DOHH2 (cell line): ENCODE measurements around the gene BAG5.
A peak's percentile ranks its signal among the peaks of the same experiment; 100 is the strongest.

Source experiments
- H3F3A ChIP-seq: fragments of 200-600 bp; sonication (generic), shearing (Covaris generic); 2 replicates; pipeline ENCODE4 v1.6.0; 2016; ENCODE audit warnings: antibody characterized with exemption, mild to moderate bottlenecking; ENCODE audit not compliant: control insufficient read depth, insufficient read depth
- H3K27ac ChIP-seq: fragments of 200-600 bp; sonication (generic); 2 replicates; pipeline ENCODE4 v1.5.1; 2014; ENCODE audit warnings: low read depth, mild to moderate bottlenecking, low read length, moderate library complexity
- H3K27me3 ChIP-seq: fragments of 200-600 bp; sonication (generic); 2 replicates; pipeline ENCODE4 v1.6.1; 2014; ENCODE audit warnings: mild to moderate bottlenecking, low read length, mixed read lengths; ENCODE audit not compliant: control insufficient read depth
- H3K36me3 ChIP-seq: fragments of 200-600 bp; sonication (generic); 2 replicates; pipeline ENCODE4 v1.6.1; 2014; ENCODE audit warnings: mild to moderate bottlenecking, low read length, moderate library complexity, mixed read lengths; ENCODE audit not compliant: control insufficient read depth
- H3K4me1 ChIP-seq: fragments of 200-600 bp; sonication (generic); 2 replicates; pipeline ENCODE4 v1.6.1; 2014; ENCODE audit warnings: mild to moderate bottlenecking, low read length, mixed read lengths; ENCODE audit not compliant: control insufficient read depth
- H3K4me2 ChIP-seq: fragments of 200-600 bp; sonication (generic); 2 replicates; pipeline ENCODE4 v1.6.0; 2014; ENCODE audit warnings: mild to moderate bottlenecking, low read length, moderate library complexity
- H3K4me3 ChIP-seq: fragments of 200-600 bp; sonication (generic); 2 replicates; pipeline ENCODE4 v1.5.1; 2014; ENCODE audit warnings: mild to moderate bottlenecking, low read length, mixed read lengths
- H3K79me2 ChIP-seq: fragments of 200-600 bp; sonication (generic); 2 replicates; pipeline ENCODE4 v1.6.1; 2014; ENCODE audit warnings: mild to moderate bottlenecking, low read length, mixed read lengths; ENCODE audit not compliant: control insufficient read depth
- H3K9me2 ChIP-seq: fragments of 200-600 bp; sonication (generic); replicated peaks from 2 replicates; pipeline ENCODE4 v1.6.1; 2014; ENCODE audit warnings: mild to moderate bottlenecking, low read length, mixed read lengths; ENCODE audit not compliant: control insufficient read depth
- H3K9me3 ChIP-seq: fragments of 200-600 bp; sonication (generic); 2 replicates; pipeline ENCODE4 v1.6.1; 2014; ENCODE audit warnings: antibody characterized with exemption, low read length, mixed read lengths; ENCODE audit not compliant: control insufficient read depth, insufficient read depth
- H4K20me1 ChIP-seq: fragments of 200-600 bp; sonication (generic); 2 replicates; pipeline ENCODE4 v1.6.0; 2014; ENCODE audit warnings: low read depth, mild to moderate bottlenecking, antibody characterized with exemption, low read length, moderate library complexity; ENCODE audit not compliant: control insufficient read depth, insufficient read depth
- CTCF ChIP-seq: fragments of 200-600 bp; sonication (generic); IDR thresholded peaks from one replicate; pipeline ENCODE4 v1.5.1; 2014; ENCODE audit warnings: antibody characterized with exemption, mild to moderate bottlenecking, low read depth, low read length; ENCODE audit not compliant: poor library complexity, severe bottlenecking
- EZH2phosphoT487 ChIP-seq: fragments of 200-600 bp; sonication (generic); IDR thresholded peaks from 2 replicates; pipeline ENCODE4 v1.6.1; 2017; ENCODE audit warnings: borderline replicate concordance, mild to moderate bottlenecking, antibody characterized with exemption, low read length, moderate library complexity, mixed read lengths

Gene BAG5

GRCh38 chr14:103530831-103531230 lies 31.6 kb downstream of the BAG5 start:
- Histone ChIP-seq H3K9me2 (no peaks in the 10 kb centered on the region), H3F3A (no peaks in the 10 kb centered on the region), H3K4me2 (peak overlapping the region; percentile 92), H3K4me3 (peak overlapping the region; percentile 88; the same call in 1 of the 2 replicates), H3K27ac (no peak overlapping the region), H3K9me3 (no peaks in the 10 kb centered on the region), H3K4me1 (peaks cover 32% of the 10 kb centered on the region), H3K27me3 (no peaks in the 10 kb centered on the region), H3K79me2 (peaks cover 41% of the 10 kb centered on the region), H4K20me1 (no peaks in the 10 kb centered on the region), H3K36me3 (peaks cover 30% of the 10 kb centered on the region)
- TF ChIP-seq EZH2phosphoT487: no peak
- TF ChIP-seq CTCF: no peak

GRCh38 chr14:103530390-103530789 lies 32.1 kb downstream of the BAG5 start:
- Histone ChIP-seq H3K9me2 (no peaks in the 10 kb centered on the region), H3K27me3 (no peaks in the 10 kb centered on the region), H3K4me2 (peak overlapping the region; percentile 92), H3F3A (no peaks in the 10 kb centered on the region), H3K4me1 (peaks cover 32% of the 10 kb centered on the region), H3K4me3 (peak overlapping the region; percentile 88), H3K79me2 (peaks cover 41% of the 10 kb centered on the region), H3K27ac (no peak overlapping the region), H3K36me3 (peaks cover 30% of the 10 kb centered on the region), H4K20me1 (no peaks in the 10 kb centered on the region), H3K9me3 (no peaks in the 10 kb centered on the region)
- no peak for TF ChIP-seq CTCF
- no peak for TF ChIP-seq EZH2phosphoT487

- Histone ChIP-seq H3K4me1 (peaks cover 32% of the 10 kb centered on the region), H3K27ac (no peak overlapping the region)
Observed at GRCh38 chr14:103529383-103530365, 32.8 kb downstream of the BAG5 start.

More at GRCh38 chr14:103529383-103530365, 32.8 kb downstream of the BAG5 start:
- Histone ChIP-seq H3K9me2 (no peaks in the 10 kb centered on the region), H3K36me3 (peaks cover 29% of the 10 kb centered on the region), H3K27me3 (no peaks in the 10 kb centered on the region), H3K9me3 (no peaks in the 10 kb centered on the region), H3K4me2 (peak overlapping the region; percentile 92), H3K79me2 (peaks cover 41% of the 10 kb centered on the region), H4K20me1 (no peaks in the 10 kb centered on the region), H3F3A (no peaks in the 10 kb centered on the region), H3K4me3 (peak overlapping the region; percentile 88)
- TF ChIP-seq EZH2phosphoT487 (no peak), CTCF (no peak)
